Activated B cell treated with CpG ODN at 0.5 μM for 24 hours (primary cell): ENCODE results near the gene RAB8A. TPM values are rescaled to one million over a fixed set of nuclear protein-coding genes. Genes with fewer than 3 reads are reported as not detected.

Experiments
- ATAC-seq: fragments of 200-7000 bp; cut with Tn5 transposase; one replicate; pipeline ENCODE4 v1.10.0; 2021; ENCODE audit warnings: low read depth, mild to moderate bottlenecking, moderate library complexity
- CTCF ChIA-PET: fragments of 350-600 bp; sonication (Branson Sonifier 250); formaldehyde crosslinking; loops from one replicate; lab custom pipeline; 2021; ENCODE audit warnings: antibody characterized with exemption; lab: Charles Lee
- POLR2A ChIA-PET: fragments of 350-600 bp; sonication (Branson Sonifier 250); formaldehyde crosslinking; loops from one replicate; lab custom pipeline; 2021; ENCODE audit warnings: antibody characterized with exemption; lab: Charles Lee
- DNase-seq: peaks from one replicate; pipeline ENCODE4 v3.0.0; 2022
- H3K27ac Mint-ChIP-seq: one replicate; pipeline ENCODE4 v1.8.0; 2020; ENCODE audit warnings: mixed read lengths
- H3K27me3 Mint-ChIP-seq: one replicate; pipeline ENCODE4 v1.8.0; 2021; ENCODE audit warnings: mixed read lengths
- H3K36me3 Mint-ChIP-seq: one replicate; pipeline ENCODE4 v1.8.0; 2021; ENCODE audit warnings: low read depth, mixed read lengths
- H3K4me1 Mint-ChIP-seq: one replicate; pipeline ENCODE4 v1.8.0; 2021; ENCODE audit warnings: mixed read lengths
- H3K4me3 Mint-ChIP-seq: one replicate; pipeline ENCODE4 v1.8.0; 2020; ENCODE audit warnings: mild to moderate bottlenecking, mixed read lengths
- H3K9me3 Mint-ChIP-seq: one replicate; pipeline ENCODE4 v1.8.0; 2020; ENCODE audit warnings: mixed read lengths
- CTCF ChIP-seq: fragments of 200-600 bp; IDR thresholded peaks from one replicate; pipeline ENCODE4 v1.8.0; 2022; ENCODE audit warnings: antibody characterized with exemption, mild to moderate bottlenecking
- intact Hi-C: fragments of 100-400 bp; cut with micrococcal nuclease; formaldehyde crosslinking; loops from one replicate; pipeline ENCODE4 v1.15.1; 2024
- total RNA-seq: library from RNA; stranded (reverse); gene quantifications from 2 replicates; pipeline ENCODE4 v1.2.3, GENCODE V29; 2022

Gene RAB8A
- total RNA-seq, 1 donor from 2014 or later: 157 TPM

GRCh38 chr19:16074488-16075365 lies 37.0 kb upstream of the RAB8A start:
- peak overlapping the region; percentile 90 for H3K4me3 Mint-ChIP-seq
- CTCF ChIA-PET: interaction anchor here (0.5 to 3.0 kb wide), 4 partner anchors 11 to 107 kb away, joined by 3 to 9 read pairs (median 4); partner anchors contain the start of gene HSH2D
- POLR2A ChIA-PET: interaction anchor here (0.5 to 8.1 kb wide), 13 partner anchors 8 to 1542 kb away, joined by 3 to 110 read pairs (median 6); partner anchors contain the start of genes HSH2D and RAB8A
- intact Hi-C loops: loop anchor here (5.0 to 10.0 kb wide), 3 partner anchors 240 to 513 kb away; partner anchors contain the start of gene KLF2
- H3K27me3 Mint-ChIP-seq: no peaks in the 10 kb centered on the region
- H3K27ac Mint-ChIP-seq: peak overlapping the region; percentile 87
- H3K36me3 Mint-ChIP-seq: peaks cover 18% of the 10 kb centered on the region
- TF ChIP-seq CTCF: no peak
- H3K9me3 Mint-ChIP-seq: no peaks in the 10 kb centered on the region
- ATAC-seq: no peak
- peaks cover 41% of the 10 kb centered on the region for H3K4me1 Mint-ChIP-seq
- DNase-seq: no peak

- CTCF ChIA-PET: interaction anchor here (0.8 to 3.0 kb wide), 3 partner anchors 12 to 68 kb away, joined by 3 to 9 read pairs (median 5); partner anchors contain the start of gene HSH2D
- intact Hi-C loops: loop anchor here (5.0 to 10.0 kb wide), 3 partner anchors 241 to 512 kb away; partner anchors contain the start of gene KLF2
- Mint-ChIP-seq H3K4me3 (peak overlapping the region; percentile 90), H3K27ac (peak overlapping the region; percentile 87), H3K4me1 (peaks cover 50% of the 10 kb centered on the region), H3K27me3 (no peaks in the 10 kb centered on the region), H3K36me3 (peaks cover 25% of the 10 kb centered on the region), H3K9me3 (no peaks in the 10 kb centered on the region)
- no peak for ATAC-seq
- POLR2A ChIA-PET: interaction anchor here (0.5 to 8.1 kb wide), 20 partner anchors 9 to 512 kb away, joined by 3 to 110 read pairs (median 4); partner anchors contain the start of genes AP1M1, FAM32A, HSH2D and RAB8A
- no peak for DNase-seq
- TF ChIP-seq CTCF: no peak
These were observed 36.1 kb upstream of the RAB8A start for GRCh38 chr19:16075430-16076153.

DNA sequence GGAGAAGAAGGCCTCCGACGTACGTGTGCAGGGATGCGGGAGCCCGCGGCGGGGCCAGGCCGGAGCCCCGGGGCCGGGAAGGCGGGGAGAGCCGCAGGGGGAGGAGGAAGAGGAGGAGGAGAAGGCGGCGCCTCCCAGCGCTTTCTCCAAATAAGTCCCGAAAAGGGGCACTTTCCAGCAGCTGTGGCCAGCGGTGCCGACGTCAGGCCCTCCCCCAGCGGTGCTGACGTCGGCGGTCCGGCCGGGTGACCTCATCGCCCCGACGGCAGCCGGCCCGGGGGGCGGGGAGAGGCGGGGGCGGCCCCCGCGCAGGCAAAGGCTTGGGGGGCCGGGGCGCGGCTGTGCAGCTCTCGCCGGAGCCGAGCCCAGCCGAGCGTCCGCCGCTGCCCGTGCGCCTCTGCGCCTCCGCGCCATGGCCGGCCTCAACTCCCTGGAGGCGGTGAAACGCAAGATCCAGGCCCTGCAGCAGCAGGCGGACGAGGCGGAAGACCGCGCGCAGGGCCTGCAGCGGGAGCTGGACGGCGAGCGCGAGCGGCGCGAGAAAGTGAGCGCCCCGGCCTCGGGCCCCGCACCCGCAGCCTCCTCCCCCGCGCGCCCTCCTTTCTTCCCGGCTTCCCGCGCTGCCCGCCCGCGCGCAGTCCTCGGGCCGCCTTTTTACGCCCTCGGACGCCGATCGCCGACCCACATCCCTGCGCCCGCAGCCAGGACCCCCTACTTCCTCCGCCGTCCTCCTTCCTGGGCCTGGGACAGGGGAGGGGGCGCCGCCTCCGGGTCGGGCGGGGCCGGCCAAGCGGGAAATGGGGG lies 35.3 kb upstream of the RAB8A start, which contains the start of gene TPM4:
Gene TPM4, plus strand, starts transcription at position 342 of the 804 bp plus-strand sequence. Its CDS starts 71 bp downstream, at position 413.
- peak within 1 kb of the TSS; percentile 98 for H3K27ac Mint-ChIP-seq
- ATAC-seq (peak; percentile 53), DNase-seq (peak; percentile 77)
- no peak for TF ChIP-seq CTCF
- H3K4me1 Mint-ChIP-seq: peaks cover 57% of the 10 kb centered on the region
- H3K27me3 Mint-ChIP-seq: no peaks in the 10 kb centered on the region
- ChIA-PET POLR2A (interaction anchor here (0.6 to 8.1 kb wide), 26 partner anchors 9 to 517 kb away, joined by 3 to 110 read pairs (median 5); partner anchors contain the start of genes AP1M1, FAM32A, HSH2D and RAB8A), CTCF (interaction anchor here (1.0 to 3.0 kb wide), 2 partner anchors 13 to 34 kb away, joined by 5 to 9 read pairs; no protein-coding TSS in a partner anchor)
- H3K9me3 Mint-ChIP-seq: no peaks in the 10 kb centered on the region
- intact Hi-C loops: loop anchor here (5.0 to 10.0 kb wide), 3 partner anchors 242 to 511 kb away; partner anchors contain the start of gene KLF2
- H3K36me3 Mint-ChIP-seq: peaks cover 31% of the 10 kb centered on the region
- H3K4me3 Mint-ChIP-seq: peak within 1 kb of the TSS; percentile 90

DNA sequence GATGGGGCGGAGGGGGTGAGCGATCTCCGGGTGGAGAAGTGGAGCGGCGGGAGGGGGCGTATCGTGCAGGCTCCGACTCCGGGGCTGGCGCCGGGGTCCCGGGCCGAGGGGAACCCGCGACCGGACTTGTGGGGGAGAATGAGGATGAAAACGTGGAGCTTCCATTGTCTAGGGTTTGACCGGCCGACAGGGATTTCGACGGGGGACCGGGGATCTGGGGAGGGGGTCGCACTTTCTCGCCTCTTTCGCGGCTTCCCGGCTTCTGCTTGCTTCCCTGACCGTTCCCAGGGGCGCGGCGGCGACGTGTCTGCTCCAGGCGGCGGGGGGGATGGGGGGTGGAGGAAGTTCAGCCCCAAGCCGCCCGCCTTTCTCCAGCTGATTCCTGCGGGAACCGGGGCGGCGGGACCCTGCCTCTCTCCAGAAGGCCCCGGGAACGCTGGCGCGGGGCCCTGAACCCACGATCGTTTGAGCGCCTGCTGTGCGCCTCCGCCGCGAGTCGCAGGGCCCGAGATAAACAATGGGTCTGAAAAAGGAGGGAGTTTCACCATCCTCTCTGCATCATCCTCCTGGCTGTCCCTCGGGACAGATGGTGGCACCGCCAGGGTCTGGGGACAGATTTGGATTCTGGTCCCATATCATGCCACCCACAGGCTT lies 34.6 kb upstream of the RAB8A start:
- Mint-ChIP-seq H3K27me3 (no peaks in the 10 kb centered on the region), H3K4me1 (peaks cover 62% of the 10 kb centered on the region), H3K4me3 (peak overlapping the region; percentile 90), H3K27ac (peak overlapping the region; percentile 98), H3K36me3 (peaks cover 39% of the 10 kb centered on the region), H3K9me3 (no peaks in the 10 kb centered on the region)
- intact Hi-C loops: loop anchor here (5.0 to 10.0 kb wide), 3 partner anchors 242 to 510 kb away; partner anchors contain the start of gene KLF2
- ChIA-PET POLR2A (interaction anchor here (0.6 to 8.1 kb wide), 24 partner anchors 8 to 516 kb away, joined by 3 to 110 read pairs (median 7); partner anchors contain the start of genes AP1M1, FAM32A, HSH2D and RAB8A), CTCF (interaction anchor here (1.5 kb wide), 1 partner anchor 14 kb away, joined by 5 read pairs; no protein-coding TSS in a partner anchor)
- no peak for TF ChIP-seq CTCF
- no peak for ATAC-seq
- peak; percentile 39 for DNase-seq
